Endothelial cell (in vitro differentiated cells): ENCODE measurements around the gene HEPHL1. TPM values are rescaled to one million over a fixed set of nuclear protein-coding genes. Genes with fewer than 3 reads are reported as not detected.

Experiments
- DNase-seq: peaks from one replicate; pipeline ENCODE4 v3.0.0; 2021; ENCODE audit warnings: low spot score
- H3K27ac Mint-ChIP-seq: one replicate; pipeline ENCODE4 v1.8.0; 2021; ENCODE audit warnings: mixed read lengths, inconsistent platforms; ENCODE audit not compliant: unreplicated experiment
- H3K27me3 Mint-ChIP-seq: one replicate; pipeline ENCODE4 v1.8.0; 2021; ENCODE audit warnings: mild to moderate bottlenecking, moderate library complexity, mixed read lengths, inconsistent platforms; ENCODE audit not compliant: unreplicated experiment
- H3K36me3 Mint-ChIP-seq: one replicate; pipeline ENCODE4 v1.8.0; 2021; ENCODE audit warnings: mild to moderate bottlenecking, low read depth, mixed read lengths, inconsistent platforms; ENCODE audit not compliant: unreplicated experiment
- H3K4me1 Mint-ChIP-seq: one replicate; pipeline ENCODE4 v1.8.0; 2021; ENCODE audit warnings: mild to moderate bottlenecking, mixed read lengths, inconsistent platforms; ENCODE audit not compliant: unreplicated experiment
- H3K4me3 Mint-ChIP-seq: one replicate; pipeline ENCODE4 v1.8.0; 2021; ENCODE audit warnings: mild to moderate bottlenecking, mixed read lengths, inconsistent platforms; ENCODE audit not compliant: unreplicated experiment
- H3K9me3 Mint-ChIP-seq: one replicate; pipeline ENCODE4 v1.8.0; 2021; ENCODE audit warnings: mixed read lengths, inconsistent platforms; ENCODE audit not compliant: unreplicated experiment
- total RNA-seq: library from RNA; stranded (reverse); fragmentation: NEBNext Ultra II Directional; extraction: Animal tissue kit (Norgen Biotek cat#: 25700); gene quantifications from one replicate; pipeline ENCODE4 v1.2.1, GENCODE V29; 2021; ENCODE audit not compliant: unreplicated experiment
- TF ChIP-seq, protein P1 (sequence below): fragments of 200-600 bp; sonication (generic); IDR thresholded peaks from one replicate; pipeline ENCODE4 v1.5.0; 2021; ENCODE audit warnings: antibody characterized with exemption; ENCODE audit not compliant: unreplicated experiment

The HEPHL1 gene
- total RNA-seq, 1 donor from 2014 or later, result not detected

DNA sequence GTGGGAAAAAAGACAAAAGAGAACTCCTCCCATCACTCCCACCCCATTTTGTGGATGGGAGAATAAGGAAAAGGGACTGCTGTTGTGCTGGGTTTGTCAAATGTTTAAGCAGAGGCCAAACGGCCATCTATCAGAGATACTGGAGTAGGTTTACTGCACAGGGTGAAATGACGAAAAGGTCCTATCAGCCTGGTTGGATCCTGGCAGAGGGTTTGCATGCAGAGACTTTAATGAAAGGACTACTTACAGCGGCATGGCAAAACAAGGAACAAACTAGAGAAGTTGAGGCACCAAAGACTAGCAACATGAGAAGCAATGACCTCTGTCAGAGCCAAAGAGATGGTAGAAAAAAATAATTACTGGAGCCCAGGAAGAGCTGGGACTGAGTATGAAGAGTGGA lies 32.2 kb upstream of the HEPHL1 start:
- no peak overlapping the region for H3K4me3 Mint-ChIP-seq
- no peaks in the 10 kb centered on the region for H3K9me3 Mint-ChIP-seq
- H3K4me1 Mint-ChIP-seq, result no peaks in the 10 kb centered on the region
- no peak for DNase-seq
- no peak overlapping the region for H3K27ac Mint-ChIP-seq
- peaks cover 4% of the 10 kb centered on the region for H3K27me3 Mint-ChIP-seq
- TF ChIP-seq, protein P1, sequence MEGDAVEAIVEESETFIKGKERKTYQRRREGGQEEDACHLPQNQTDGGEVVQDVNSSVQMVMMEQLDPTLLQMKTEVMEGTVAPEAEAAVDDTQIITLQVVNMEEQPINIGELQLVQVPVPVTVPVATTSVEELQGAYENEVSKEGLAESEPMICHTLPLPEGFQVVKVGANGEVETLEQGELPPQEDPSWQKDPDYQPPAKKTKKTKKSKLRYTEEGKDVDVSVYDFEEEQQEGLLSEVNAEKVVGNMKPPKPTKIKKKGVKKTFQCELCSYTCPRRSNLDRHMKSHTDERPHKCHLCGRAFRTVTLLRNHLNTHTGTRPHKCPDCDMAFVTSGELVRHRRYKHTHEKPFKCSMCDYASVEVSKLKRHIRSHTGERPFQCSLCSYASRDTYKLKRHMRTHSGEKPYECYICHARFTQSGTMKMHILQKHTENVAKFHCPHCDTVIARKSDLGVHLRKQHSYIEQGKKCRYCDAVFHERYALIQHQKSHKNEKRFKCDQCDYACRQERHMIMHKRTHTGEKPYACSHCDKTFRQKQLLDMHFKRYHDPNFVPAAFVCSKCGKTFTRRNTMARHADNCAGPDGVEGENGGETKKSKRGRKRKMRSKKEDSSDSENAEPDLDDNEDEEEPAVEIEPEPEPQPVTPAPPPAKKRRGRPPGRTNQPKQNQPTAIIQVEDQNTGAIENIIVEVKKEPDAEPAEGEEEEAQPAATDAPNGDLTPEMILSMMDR, result no peak
- H3K36me3 Mint-ChIP-seq, result no peaks in the 10 kb centered on the region

DNA sequence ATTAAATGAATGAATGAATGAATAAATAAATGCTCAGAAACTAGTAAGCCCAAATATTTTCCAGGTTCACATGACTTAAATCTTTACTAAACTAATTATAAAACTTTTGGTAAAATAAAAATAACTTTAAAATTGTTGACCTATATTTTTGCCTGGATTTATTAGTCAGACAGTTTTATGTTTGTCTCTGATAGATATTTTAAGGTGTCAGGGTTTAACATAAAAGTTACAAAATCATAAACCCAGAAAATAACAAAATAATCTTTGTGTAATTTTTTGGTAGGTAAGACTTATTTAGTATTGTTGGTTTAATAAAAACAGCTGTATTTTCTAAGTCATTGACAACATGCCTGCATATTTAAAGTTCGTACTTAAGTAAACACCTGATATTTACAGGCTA lies 27.4 kb upstream of the HEPHL1 start:
- Mint-ChIP-seq H3K4me1 (no peaks in the 10 kb centered on the region), H3K27me3 (no peaks in the 10 kb centered on the region), H3K4me3 (no peak overlapping the region), H3K36me3 (no peaks in the 10 kb centered on the region), H3K9me3 (no peaks in the 10 kb centered on the region), H3K27ac (no peak overlapping the region)
- no peak for DNase-seq
- TF ChIP-seq, protein P1, result no peak

DNA sequence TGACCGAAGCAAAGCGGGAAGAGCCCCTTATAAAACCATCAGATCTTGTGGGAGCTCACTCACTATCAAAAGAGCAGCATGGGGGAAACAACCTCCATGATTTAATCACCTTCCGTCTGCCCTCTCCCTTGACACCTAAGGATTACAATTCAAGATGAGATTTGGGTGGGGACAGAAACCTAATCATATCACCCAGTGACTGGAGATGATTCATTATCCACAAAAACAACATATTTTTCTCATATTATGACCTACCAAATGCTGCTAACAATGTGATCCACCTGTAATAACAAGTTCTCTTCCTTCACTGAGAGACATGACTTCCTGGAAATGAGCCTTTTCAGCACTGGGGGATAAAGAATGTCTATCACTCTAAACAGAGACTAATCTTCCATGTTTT lies 23.4 kb upstream of the HEPHL1 start:
- no peaks in the 10 kb centered on the region for H3K9me3 Mint-ChIP-seq

DNA sequence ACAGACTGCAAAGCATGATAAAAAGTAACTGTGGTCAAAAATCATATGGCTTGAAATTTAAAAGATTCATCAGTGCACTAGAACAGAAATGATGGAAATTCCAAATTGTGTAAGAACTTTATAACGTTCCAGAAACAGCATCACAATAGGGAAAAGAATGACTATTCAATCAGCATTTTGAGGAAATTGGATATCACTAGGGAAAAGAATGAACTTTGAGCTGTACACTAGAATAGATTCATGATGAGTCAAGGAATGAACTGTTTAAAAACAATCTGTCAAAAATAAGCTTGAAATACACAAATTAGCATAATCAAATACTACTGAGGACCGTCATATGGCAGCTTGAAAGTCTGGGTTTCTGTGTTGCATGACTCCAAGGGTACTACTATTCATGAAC lies 20.5 kb upstream of the HEPHL1 start:
- Mint-ChIP-seq H3K27ac (no peak overlapping the region), H3K36me3 (no peaks in the 10 kb centered on the region), H3K9me3 (no peaks in the 10 kb centered on the region), H3K4me3 (no peak overlapping the region), H3K27me3 (peaks cover 1% of the 10 kb centered on the region), H3K4me1 (no peaks in the 10 kb centered on the region)
- TF ChIP-seq, protein P1, result no peak
- DNase-seq, result no peak

More for the DNA sequence above, 23.4 kb upstream of the HEPHL1 start:
- no peaks in the 10 kb centered on the region for H3K4me1 Mint-ChIP-seq
- H3K36me3 Mint-ChIP-seq, result no peaks in the 10 kb centered on the region
- no peak overlapping the region for H3K4me3 Mint-ChIP-seq
- no peaks in the 10 kb centered on the region for H3K27me3 Mint-ChIP-seq
- no peak overlapping the region for H3K27ac Mint-ChIP-seq
- DNase-seq, result no peak
- TF ChIP-seq, protein P1, result no peak

DNA sequence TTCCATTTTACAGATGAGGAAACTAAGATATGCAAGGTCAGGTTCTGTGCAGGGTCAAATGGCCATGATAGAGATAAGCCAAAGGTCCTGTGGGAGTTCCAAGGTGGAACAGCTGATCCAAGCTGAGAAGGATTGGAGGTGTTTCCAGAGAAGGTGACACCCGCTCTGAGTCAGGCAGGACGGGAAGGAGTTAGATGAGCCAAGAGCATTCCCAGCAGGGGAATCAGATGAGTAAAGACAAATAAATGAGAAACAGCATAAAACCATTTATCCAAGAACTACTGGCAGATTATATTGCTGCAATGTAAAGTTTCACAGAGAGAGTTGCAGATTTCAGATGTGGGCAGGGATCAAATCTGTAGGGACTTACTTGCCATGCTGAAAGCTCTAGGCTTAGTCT lies 18.9 kb upstream of the HEPHL1 start:
- TF ChIP-seq, protein P1, result no peak
- DNase-seq, result no peak
- Mint-ChIP-seq H3K36me3 (no peaks in the 10 kb centered on the region), H3K9me3 (no peaks in the 10 kb centered on the region), H3K27ac (no peak overlapping the region), H3K4me1 (no peaks in the 10 kb centered on the region), H3K27me3 (peaks cover 1% of the 10 kb centered on the region), H3K4me3 (no peak overlapping the region)
